Natural killer cell treated with Interleukin-12 subunit alpha and Interleukin-12 subunit beta and Interleukin-15 and Interleukin-18, amount 100 ng/mL, for 72 hours (primary cell): Measurements from ENCODE around the gene GOLGA2. TPM values are rescaled to one million over a fixed set of nuclear protein-coding genes. Genes with fewer than 3 reads are reported as not detected.
"Not testable (repeated sequence)": the region's sequence is repeated elsewhere in the genome, so short reads cannot be mapped to it uniquely, and the experiment has no call there.

Source experiments
- ATAC-seq, 2 donors: fragments of 150-1000 bp; cut with Tn5 transposase in 1 of 2; sonication (Bioruptor Pico), chemical (Tn5 transposase) in 1 of 2; 2 replicates each; pipeline ENCODE4 v1.10.0; 2021
- DNase-seq: peaks from one replicate; pipeline ENCODE4 v3.0.0; 2022; ENCODE audit warnings: low spot score
- H3K27ac Mint-ChIP-seq, 2 donors: 1 replicate in 1 of 2; 2 replicates in 1 of 2; pipeline ENCODE4 v1.8.0; 2022; ENCODE audit warnings: mixed read lengths in 2 of 2, mild to moderate bottlenecking in 1 of 2, moderate library complexity in 1 of 2
- H3K27me3 Mint-ChIP-seq, 2 donors: 1 replicate in 1 of 2; 2 replicates in 1 of 2; pipeline ENCODE4 v1.8.0; 2022; ENCODE audit warnings: mixed read lengths in 2 of 2
- H3K36me3 Mint-ChIP-seq: one replicate; pipeline ENCODE4 v1.8.0; 2022; ENCODE audit warnings: mixed read lengths
- H3K4me1 Mint-ChIP-seq, 2 donors: 1 replicate in 1 of 2; 2 replicates in 1 of 2; pipeline ENCODE4 v1.8.0; 2022; ENCODE audit warnings: low read depth in 2 of 2, mixed read lengths in 2 of 2, mild to moderate bottlenecking in 1 of 2
- H3K4me3 Mint-ChIP-seq: one replicate; pipeline ENCODE4 v1.8.0; 2022; ENCODE audit warnings: mixed read lengths
- H3K9me3 Mint-ChIP-seq: 2 replicates; pipeline ENCODE4 v1.8.0; 2022; ENCODE audit warnings: mixed read lengths
- total RNA-seq, 2 donors: library from RNA; stranded (reverse); gene quantifications; one replicate each; pipeline ENCODE4 v1.2.3, GENCODE V29; 2022

Gene GOLGA2
- total RNA-seq, 2 donors from 2014 or later, result 66.8 to 68.9 TPM

GRCh38 chr9:128230897-128231296 lies 44.9 kb downstream of the GOLGA2 start:
- H3K4me1 Mint-ChIP-seq, H3K27ac Mint-ChIP-seq, DNase-seq, ATAC-seq, H3K9me3 Mint-ChIP-seq, H3K36me3 Mint-ChIP-seq, H3K4me3 Mint-ChIP-seq, H3K27me3 Mint-ChIP-seq: not testable (repeated sequence)

GRCh38 chr9:128226412-128226801 lies 49.4 kb downstream of the GOLGA2 start:
- no peak overlapping the region for H3K4me3 Mint-ChIP-seq
- H3K27ac Mint-ChIP-seq, result no peak overlapping the region
- no peaks in the 10 kb centered on the region for H3K9me3 Mint-ChIP-seq
- H3K27me3 Mint-ChIP-seq, result no peaks in the 10 kb centered on the region
- no peak for ATAC-seq
- no peaks in the 10 kb centered on the region for H3K4me1 Mint-ChIP-seq
- H3K36me3 Mint-ChIP-seq, result no peaks in the 10 kb centered on the region
- DNase-seq, result no peak

- H3K27ac Mint-ChIP-seq, result no peak overlapping the region
- no peaks in the 10 kb centered on the region for H3K9me3 Mint-ChIP-seq
- H3K4me3 Mint-ChIP-seq, result no peak overlapping the region
These were observed 49.9 kb downstream of the GOLGA2 start for GRCh38 chr9:128225770-128226411.

GRCh38 chr9:128224877-128225276 lies 50.9 kb downstream of the GOLGA2 start:
- Mint-ChIP-seq H3K27ac (no peak overlapping the region), H3K27me3 (no peaks in the 10 kb centered on the region), H3K9me3 (no peaks in the 10 kb centered on the region), H3K4me1 (no peaks in the 10 kb centered on the region), H3K36me3 (no peaks in the 10 kb centered on the region), H3K4me3 (no peak overlapping the region)
- DNase-seq, result no peak
- ATAC-seq, result peak in 1 of 2 donors; percentile 17

More at GRCh38 chr9:128225770-128226411, 49.9 kb downstream of the GOLGA2 start:
- DNase-seq (no peak), ATAC-seq (peak in 1 of 2 donors; percentile 44)
- no peaks in the 10 kb centered on the region for H3K27me3 Mint-ChIP-seq
- H3K4me1 Mint-ChIP-seq, result no peaks in the 10 kb centered on the region
- H3K36me3 Mint-ChIP-seq, result no peaks in the 10 kb centered on the region

- Mint-ChIP-seq H3K27me3 (no peaks in the 10 kb centered on the region), H3K36me3 (no peaks in the 10 kb centered on the region), H3K27ac (no peak overlapping the region), H3K9me3 (no peaks in the 10 kb centered on the region), H3K4me3 (no peak overlapping the region), H3K4me1 (peaks cover 9 to 10% of the 10 kb centered on the region in 2 donors)
- DNase-seq (no peak), ATAC-seq (no peak)
These were observed 52.7 kb downstream of the GOLGA2 start for GRCh38 chr9:128222880-128223670.

GRCh38 chr9:128222026-128222425 lies 53.8 kb downstream of the GOLGA2 start:
- no peaks in the 10 kb centered on the region for H3K27me3 Mint-ChIP-seq
- H3K36me3 Mint-ChIP-seq, result no peaks in the 10 kb centered on the region
- no peak overlapping the region for H3K4me3 Mint-ChIP-seq
- H3K9me3 Mint-ChIP-seq, result no peaks in the 10 kb centered on the region
- H3K4me1 Mint-ChIP-seq, result peaks cover 9 to 11% of the 10 kb centered on the region in 2 donors
- no peak for ATAC-seq
- H3K27ac Mint-ChIP-seq, result no peak overlapping the region
- DNase-seq, result no peak

GRCh38 chr9:128219831-128220230 lies 56.0 kb downstream of the GOLGA2 start:
- no peak for DNase-seq
- H3K36me3 Mint-ChIP-seq, result no peaks in the 10 kb centered on the region
- no peak for ATAC-seq
- H3K27me3 Mint-ChIP-seq, result no peaks in the 10 kb centered on the region
- H3K4me3 Mint-ChIP-seq, result no peak overlapping the region
- no peaks in the 10 kb centered on the region for H3K9me3 Mint-ChIP-seq
- H3K4me1 Mint-ChIP-seq, result peaks cover 9 to 11% of the 10 kb centered on the region in 2 donors
- H3K27ac Mint-ChIP-seq, result no peak overlapping the region

GRCh38 chr9:128218518-128219389 lies 57.1 kb downstream of the GOLGA2 start:
- Mint-ChIP-seq H3K27me3 (no peaks in the 10 kb centered on the region), H3K27ac (peak overlapping the region in 1 of 2 donors; percentile 83), H3K4me3 (peak overlapping the region; percentile 86), H3K4me1 (peaks cover 9 to 11% of the 10 kb centered on the region in 2 donors), H3K36me3 (no peaks in the 10 kb centered on the region), H3K9me3 (no peaks in the 10 kb centered on the region)
- DNase-seq (peak; percentile 91), ATAC-seq (peak; percentile 94 to 97)

- DNase-seq (no peak), ATAC-seq (no peak)
- Mint-ChIP-seq H3K4me3 (peak overlapping the region; percentile 86), H3K9me3 (no peaks in the 10 kb centered on the region), H3K27me3 (no peaks in the 10 kb centered on the region), H3K27ac (peak overlapping the region in 1 of 2 donors; percentile 83), H3K36me3 (no peaks in the 10 kb centered on the region), H3K4me1 (peaks cover 9 to 11% of the 10 kb centered on the region in 2 donors)
These were observed 57.7 kb downstream of the GOLGA2 start for GRCh38 chr9:128218172-128218517.

- Mint-ChIP-seq H3K4me1 (peaks cover 9 to 11% of the 10 kb centered on the region in 2 donors), H3K27me3 (peaks cover 0 to 6% of the 10 kb centered on the region in 2 donors), H3K27ac (no peak overlapping the region), H3K4me3 (no peak overlapping the region), H3K36me3 (no peaks in the 10 kb centered on the region), H3K9me3 (no peaks in the 10 kb centered on the region)
- ATAC-seq (no peak), DNase-seq (no peak)
These were observed 58.8 kb downstream of the GOLGA2 start for GRCh38 chr9:128216781-128217553.

GRCh38 chr9:128215491-128216409 lies 60.1 kb downstream of the GOLGA2 start:
- no peak for ATAC-seq
- Mint-ChIP-seq H3K9me3 (no peaks in the 10 kb centered on the region), H3K36me3 (no peaks in the 10 kb centered on the region), H3K4me3 (no peak overlapping the region), H3K27ac (no peak overlapping the region), H3K4me1 (peaks cover 9 to 11% of the 10 kb centered on the region in 2 donors), H3K27me3 (peaks cover 7% of the 10 kb centered on the region in 2 donors)
- DNase-seq, result no peak
